GM10266 (cell line): ENCODE results near the gene FATE1.

ENCODE experiments used
- DNase-seq: peaks from one replicate; pipeline ENCODE4 v3.0.0; 2012; ENCODE audit errors: extremely low spot score
- TF ChIP-seq, protein P1 (sequence below): IDR thresholded peaks from 2 replicates; pipeline ENCODE4 v1.5.1; 2012; ENCODE audit warnings: mild to moderate bottlenecking, low read depth; ENCODE audit not compliant: control insufficient read depth, insufficient read depth; ENCODE audit errors: missing control alignments

The FATE1 gene

DNA sequence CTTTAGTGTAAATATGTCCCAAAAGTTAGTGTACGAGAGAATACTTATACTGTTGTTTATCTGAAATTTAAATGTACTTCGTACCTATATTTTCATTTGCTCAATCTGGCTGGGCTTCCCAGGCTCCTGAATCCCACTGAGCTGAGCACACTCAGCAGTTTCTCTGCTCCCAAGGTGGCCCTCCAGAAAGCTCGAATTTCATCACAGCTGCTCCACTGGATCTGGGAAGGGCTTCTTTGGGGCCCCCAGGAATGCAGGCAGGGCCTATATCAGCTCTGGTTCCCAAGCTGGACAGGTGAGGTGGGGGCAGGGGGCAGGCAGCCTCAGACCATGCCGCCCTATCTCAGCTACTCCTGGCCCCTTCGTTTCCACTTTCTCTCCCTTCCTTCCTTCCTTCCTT is 1.5 kb upstream of the FATE1 start:
- TF ChIP-seq, protein P1, sequence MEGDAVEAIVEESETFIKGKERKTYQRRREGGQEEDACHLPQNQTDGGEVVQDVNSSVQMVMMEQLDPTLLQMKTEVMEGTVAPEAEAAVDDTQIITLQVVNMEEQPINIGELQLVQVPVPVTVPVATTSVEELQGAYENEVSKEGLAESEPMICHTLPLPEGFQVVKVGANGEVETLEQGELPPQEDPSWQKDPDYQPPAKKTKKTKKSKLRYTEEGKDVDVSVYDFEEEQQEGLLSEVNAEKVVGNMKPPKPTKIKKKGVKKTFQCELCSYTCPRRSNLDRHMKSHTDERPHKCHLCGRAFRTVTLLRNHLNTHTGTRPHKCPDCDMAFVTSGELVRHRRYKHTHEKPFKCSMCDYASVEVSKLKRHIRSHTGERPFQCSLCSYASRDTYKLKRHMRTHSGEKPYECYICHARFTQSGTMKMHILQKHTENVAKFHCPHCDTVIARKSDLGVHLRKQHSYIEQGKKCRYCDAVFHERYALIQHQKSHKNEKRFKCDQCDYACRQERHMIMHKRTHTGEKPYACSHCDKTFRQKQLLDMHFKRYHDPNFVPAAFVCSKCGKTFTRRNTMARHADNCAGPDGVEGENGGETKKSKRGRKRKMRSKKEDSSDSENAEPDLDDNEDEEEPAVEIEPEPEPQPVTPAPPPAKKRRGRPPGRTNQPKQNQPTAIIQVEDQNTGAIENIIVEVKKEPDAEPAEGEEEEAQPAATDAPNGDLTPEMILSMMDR, result no peak
- no peak for DNase-seq

DNA sequence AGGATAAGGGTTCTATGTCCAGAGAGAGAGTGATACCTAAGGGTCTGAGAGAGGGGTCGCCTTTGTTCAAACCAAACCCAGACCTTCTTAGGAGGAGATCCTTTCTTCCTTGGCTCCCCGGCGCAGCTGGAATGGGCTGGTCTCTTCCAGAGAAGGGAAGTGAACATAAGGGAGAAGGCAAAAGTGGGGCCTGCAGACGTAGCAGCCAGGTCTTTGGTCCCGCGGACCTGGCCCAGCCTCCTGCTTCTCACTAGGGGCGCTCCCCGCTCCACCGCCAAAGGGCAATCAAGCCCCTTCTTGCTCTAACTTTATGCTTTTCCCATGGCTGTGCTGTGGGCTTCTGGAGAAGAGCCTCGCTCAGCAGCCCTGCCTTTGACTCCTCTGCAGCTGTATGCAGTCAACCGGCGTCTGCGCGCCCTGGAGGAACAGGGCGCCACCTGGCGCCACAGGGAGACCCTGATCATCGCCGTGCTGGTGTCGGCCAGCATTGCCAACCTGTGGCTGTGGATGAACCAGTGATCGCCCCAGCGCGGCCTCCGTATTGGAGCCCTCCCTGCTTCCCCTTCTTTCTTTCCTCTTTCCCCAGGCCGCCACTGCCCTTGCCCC is 6.5 kb downstream of the FATE1 start:
- TF ChIP-seq, protein P1, result no peak
- no peak for DNase-seq

DNA sequence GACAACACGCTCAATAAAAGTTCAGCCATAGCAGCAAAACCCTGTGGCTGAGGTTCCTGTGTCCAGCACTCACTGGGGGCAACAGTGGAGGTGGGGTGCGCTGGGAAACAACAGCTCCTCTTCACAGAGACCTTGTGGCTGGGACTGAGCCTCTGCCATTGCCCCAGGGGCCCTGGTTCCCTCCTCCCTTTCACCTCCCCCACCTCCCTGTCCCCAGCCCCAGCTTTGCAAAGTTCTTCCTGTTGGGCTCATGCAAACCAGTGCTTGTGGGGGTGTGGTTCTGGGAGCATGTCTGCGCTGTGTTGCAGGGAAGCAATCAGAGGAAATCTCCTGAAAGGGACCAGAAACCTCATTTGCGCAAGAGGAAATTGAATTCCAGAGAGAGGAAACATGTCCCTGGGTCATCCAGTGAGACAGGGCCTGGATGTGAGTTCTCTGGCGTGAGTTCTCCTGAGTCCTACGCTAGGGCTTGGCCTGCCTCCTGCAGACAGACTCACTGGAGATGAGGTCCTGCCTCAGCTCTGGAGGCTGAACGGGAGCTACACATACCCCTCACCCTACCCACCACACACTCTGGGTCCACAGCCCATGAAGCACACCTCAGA is 7.4 kb downstream of the FATE1 start:
- TF ChIP-seq, protein P1, result no peak

DNA sequence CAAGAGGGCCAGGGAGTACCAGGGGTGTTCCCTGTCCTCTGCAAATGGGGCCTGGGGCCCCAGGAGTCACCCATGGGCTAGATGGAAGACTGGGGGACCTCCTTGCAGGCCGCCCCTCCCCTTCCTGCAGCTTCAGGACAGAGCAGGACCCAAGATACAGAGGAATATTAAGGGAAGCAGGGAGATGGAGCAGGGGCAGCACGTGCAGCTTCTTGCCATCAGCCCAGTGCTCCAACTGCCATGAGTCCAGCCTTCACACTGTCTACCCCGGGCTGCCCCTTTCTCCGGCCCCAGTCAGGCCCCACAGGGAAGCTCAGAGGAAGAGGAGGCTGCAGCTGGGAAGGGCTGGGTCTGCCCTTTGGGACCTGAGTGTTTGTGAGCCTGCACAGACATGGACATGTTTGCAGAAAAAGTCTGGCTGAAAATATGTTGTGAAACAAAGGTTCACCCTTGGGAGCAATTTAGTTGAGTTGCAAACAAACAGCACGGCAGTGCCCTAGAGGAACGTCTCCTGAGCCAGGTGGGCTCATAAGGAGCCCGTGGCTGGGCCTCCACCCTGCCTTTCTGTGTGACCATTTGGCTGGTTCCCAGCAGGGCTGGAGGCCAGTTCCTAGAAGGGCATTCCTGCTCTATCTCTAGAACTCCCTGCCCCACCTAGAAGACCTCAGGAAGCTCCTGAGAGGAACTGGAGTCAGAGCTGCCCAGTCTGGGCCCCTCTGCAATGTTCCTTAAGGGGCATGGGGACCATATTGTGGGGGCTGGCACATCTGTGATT is 8.9 kb downstream of the FATE1 start:
- DNase-seq, result no peak
- TF ChIP-seq, protein P1, result no peak

More for the DNA sequence above, 7.4 kb downstream of the FATE1 start:
- DNase-seq, result no peak

DNA sequence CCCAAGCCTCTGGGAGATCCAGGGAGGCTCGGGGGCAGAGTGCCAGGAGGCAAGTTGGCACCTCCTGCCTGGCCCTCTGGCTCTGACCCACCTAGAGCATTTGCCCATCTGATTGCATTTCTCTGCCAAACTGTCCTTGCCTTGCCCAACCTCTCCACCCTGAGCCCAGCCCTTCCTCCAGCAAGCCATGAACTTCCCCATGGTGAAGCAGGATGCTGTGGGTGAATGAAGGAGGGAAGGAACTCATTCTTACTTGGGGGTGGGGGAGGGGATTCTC is 9.4 kb downstream of the FATE1 start:
- TF ChIP-seq, protein P1, result no peak
- DNase-seq, result no peak

DNA sequence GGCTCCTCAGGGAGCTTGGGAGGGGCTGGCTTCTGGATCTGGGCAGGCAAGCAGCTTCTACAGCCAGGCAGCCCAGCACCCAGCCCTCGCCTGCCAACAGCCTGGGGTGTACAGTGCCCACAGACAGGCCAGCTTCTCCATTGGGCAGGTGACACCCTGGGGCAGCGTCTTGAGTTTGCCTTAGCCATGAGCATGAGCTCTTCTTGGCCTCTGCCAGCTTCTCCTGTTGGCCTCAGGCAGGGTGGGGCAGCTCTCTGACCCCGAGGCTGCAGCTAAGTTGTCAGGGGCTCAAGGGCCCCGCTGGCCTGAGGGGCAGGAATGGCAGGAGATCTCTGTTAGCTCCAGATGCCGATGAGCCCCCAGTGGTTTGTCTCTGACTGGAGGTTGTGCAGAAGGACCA is 10.9 kb downstream of the FATE1 start:
- no peak for DNase-seq
- TF ChIP-seq, protein P1, result no peak

DNA sequence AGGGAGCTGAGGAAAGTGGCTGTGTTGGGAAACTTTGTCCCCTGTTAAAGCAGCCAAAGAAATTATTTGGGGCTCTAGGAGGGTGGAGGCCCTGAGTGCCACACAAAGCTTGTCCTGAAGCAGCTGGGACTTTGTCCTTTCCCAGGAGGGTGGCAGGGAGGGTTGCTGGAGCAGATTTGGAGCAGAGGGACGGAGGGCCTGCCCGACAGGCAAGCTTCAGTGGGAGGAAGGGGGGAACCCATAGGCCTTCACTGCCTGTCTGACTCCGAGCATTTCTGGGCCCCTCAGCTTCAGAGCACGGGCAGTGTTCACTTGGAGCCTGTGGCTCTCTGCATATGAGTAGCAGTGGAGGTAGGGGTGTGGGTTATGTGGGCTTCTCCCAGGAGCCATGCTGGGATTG is 11.5 kb downstream of the FATE1 start:
- no peak for DNase-seq
- TF ChIP-seq, protein P1, result no peak
